CD14-positive monocyte (primary cell): ENCODE measurements around the gene JAM3. TPM values are rescaled to one million over a fixed set of nuclear protein-coding genes. Genes with fewer than 3 reads are reported as not detected.

Experiments
- DNase-seq, 3 donors: peaks; one replicate each; pipeline ENCODE4 v3.0.0-alpha.2; 2011 to 2022
- H2AFZ ChIP-seq: 2 replicates; pipeline ENCODE4 v1.6.0; 2012; ENCODE audit warnings: mild to moderate bottlenecking, low read depth, low read length, inconsistent platforms; ENCODE audit not compliant: insufficient read depth, poor library complexity, severe bottlenecking
- H3K27ac ChIP-seq, 2 donors: 1 replicate in 1 of 2; 2 replicates in 1 of 2; pipeline ENCODE4 v1.5.1; 2012 to 2013; ENCODE audit warnings: low read length in 2 of 2, control low read depth in 1 of 2, inconsistent platforms in 1 of 2, low read depth in 1 of 2, mild to moderate bottlenecking in 1 of 2
- H3K27me3 ChIP-seq, 2 donors: one replicate each; pipeline versions ENCODE4 v1.6.0 to v1.6.1; 2011 to 2013; ENCODE audit warnings: low read length in 2 of 2; ENCODE audit not compliant: control insufficient read depth in 2 of 2, insufficient read depth in 2 of 2
- H3K36me3 ChIP-seq, 2 donors: replicated peaks in 1 of 2; 1 replicate in 1 of 2; 2 replicates in 1 of 2; pipeline versions ENCODE4 v1.5.1 to v1.6.1; 2012 to 2013; ENCODE audit warnings: low read length in 2 of 2, control low read depth in 1 of 2, inconsistent platforms in 1 of 2, mild to moderate bottlenecking in 1 of 2; ENCODE audit not compliant: insufficient read depth in 2 of 2, control insufficient read depth in 1 of 2
- H3K4me1 ChIP-seq, 2 donors: 1 replicate in 1 of 2; 2 replicates in 1 of 2; pipeline versions ENCODE4 v1.5.1 to v1.6.1; 2012 to 2013; ENCODE audit warnings: low read length in 2 of 2, control low read depth in 1 of 2, inconsistent platforms in 1 of 2, mild to moderate bottlenecking in 1 of 2, moderate library complexity in 1 of 2; ENCODE audit not compliant: insufficient read depth in 2 of 2, control insufficient read depth in 1 of 2
- H3K4me2 ChIP-seq: replicated peaks from 2 replicates; pipeline ENCODE3; 2012; ENCODE audit warnings: low read length, moderate library complexity, mild to moderate bottlenecking; ENCODE audit not compliant: poor library complexity, severe bottlenecking; ENCODE audit errors: extremely low read depth
- H3K4me3 ChIP-seq, 3 experiments: fragments of 200-600 bp in 1 of 3; sonication (generic) in 1 of 3; replicated peaks in 1 of 3; 1 replicate in 2 of 3; 2 replicates in 1 of 3; pipeline ENCODE4 v1.5.1; 2011 to 2013; ENCODE audit warnings: low read length in 3 of 3, mild to moderate bottlenecking in 3 of 3, control low read depth in 2 of 3, low read depth in 2 of 3, inconsistent platforms in 1 of 3, moderate library complexity in 1 of 3
- H3K79me2 ChIP-seq: 2 replicates; pipeline ENCODE4 v1.6.0; 2012; ENCODE audit warnings: mild to moderate bottlenecking, control low read depth, inconsistent platforms, low read length, moderate library complexity; ENCODE audit not compliant: insufficient read depth
- H3K9ac ChIP-seq: 2 replicates; pipeline ENCODE4 v1.6.0; 2017; ENCODE audit warnings: low read length, mild to moderate bottlenecking; ENCODE audit not compliant: insufficient read depth, poor library complexity, severe bottlenecking
- H3K9me3 ChIP-seq, 2 donors: replicated peaks in 1 of 2; 1 replicate in 1 of 2; 2 replicates in 1 of 2; pipeline versions ENCODE4 v1.5.1 to v1.6.1; 2012 to 2013; ENCODE audit warnings: low read length in 2 of 2, control low read depth in 1 of 2; ENCODE audit not compliant: control insufficient read depth in 1 of 2, insufficient read depth in 1 of 2
- H4K20me1 ChIP-seq: 2 replicates; pipeline ENCODE4 v1.6.0; 2012; ENCODE audit warnings: mild to moderate bottlenecking, low read length, control low read depth, moderate library complexity; ENCODE audit not compliant: insufficient read depth
- H3K27ac Mint-ChIP-seq, 7 donors: one replicate each; pipeline ENCODE4 v1.8.0; 2020; ENCODE audit warnings: mild to moderate bottlenecking in 7 of 7, mixed read lengths in 7 of 7, moderate library complexity in 6 of 7, inconsistent platforms in 2 of 7
- H3K27me3 Mint-ChIP-seq, 3 donors: one replicate each; pipeline ENCODE4 v1.8.0; 2021 to 2022; ENCODE audit warnings: low read depth in 3 of 3, mild to moderate bottlenecking in 3 of 3, mixed read lengths in 3 of 3, moderate library complexity in 3 of 3, inconsistent platforms in 1 of 3
- H3K36me3 Mint-ChIP-seq, 2 donors: one replicate each; pipeline ENCODE4 v1.8.0; 2020; ENCODE audit warnings: mixed read lengths in 2 of 2, inconsistent platforms in 1 of 2, mild to moderate bottlenecking in 1 of 2
- H3K4me1 Mint-ChIP-seq: one replicate; pipeline ENCODE4 v1.8.0; 2020; ENCODE audit warnings: mild to moderate bottlenecking, mixed read lengths
- H3K4me3 Mint-ChIP-seq, 2 donors: one replicate each; pipeline ENCODE4 v1.8.0; 2020; ENCODE audit warnings: mild to moderate bottlenecking in 2 of 2, mixed read lengths in 2 of 2, moderate library complexity in 1 of 2
- H3K9me3 Mint-ChIP-seq, 7 donors: one replicate each; pipeline ENCODE4 v1.8.0; 2020 to 2022; ENCODE audit warnings: mixed read lengths in 7 of 7, mild to moderate bottlenecking in 6 of 7, moderate library complexity in 6 of 7, inconsistent platforms in 2 of 7
- CTCF ChIP-seq: fragments of 200-600 bp; IDR thresholded peaks from one replicate; pipeline ENCODE4 v1.8.0; 2022; ENCODE audit warnings: antibody characterized with exemption, mild to moderate bottlenecking
- WGBS: methylation state at CpG from one replicate; pipeline ENCODE4 v1.1.5; 2013; ENCODE audit warnings: missing lambda C conversion rate; ENCODE audit not compliant: insufficient coverage; 5-methylcytosine and 5-hydroxymethylcytosine counted together
- intact Hi-C, 2 donors: fragments of 100-400 bp; cut with micrococcal nuclease; formaldehyde crosslinking; loops; one replicate each; pipeline versions ENCODE4 v1.15.0 to v1.15.1; 2023
- polyA plus RNA-seq, 3 donors: library from polyadenylated mRNA; depleted of rRNA in 1 of 3; unstranded in 2 of 3; stranded (reverse) in 1 of 3; fragments of 300-500 nt in 2 of 3; fragments of >200 nt in 1 of 3; fragmentation: Illumina TruSeq in 2 of 3; gene quantifications; 1 replicate in 2 of 3; 2 replicates in 1 of 3; pipeline ENCODE4 v1.2.3, GENCODE V29; 2012 to 2021

JAM3 gene
- polyA plus RNA-seq, 3 donors = 0.03 to 0.25 (median 0.12) TPM

DNA sequence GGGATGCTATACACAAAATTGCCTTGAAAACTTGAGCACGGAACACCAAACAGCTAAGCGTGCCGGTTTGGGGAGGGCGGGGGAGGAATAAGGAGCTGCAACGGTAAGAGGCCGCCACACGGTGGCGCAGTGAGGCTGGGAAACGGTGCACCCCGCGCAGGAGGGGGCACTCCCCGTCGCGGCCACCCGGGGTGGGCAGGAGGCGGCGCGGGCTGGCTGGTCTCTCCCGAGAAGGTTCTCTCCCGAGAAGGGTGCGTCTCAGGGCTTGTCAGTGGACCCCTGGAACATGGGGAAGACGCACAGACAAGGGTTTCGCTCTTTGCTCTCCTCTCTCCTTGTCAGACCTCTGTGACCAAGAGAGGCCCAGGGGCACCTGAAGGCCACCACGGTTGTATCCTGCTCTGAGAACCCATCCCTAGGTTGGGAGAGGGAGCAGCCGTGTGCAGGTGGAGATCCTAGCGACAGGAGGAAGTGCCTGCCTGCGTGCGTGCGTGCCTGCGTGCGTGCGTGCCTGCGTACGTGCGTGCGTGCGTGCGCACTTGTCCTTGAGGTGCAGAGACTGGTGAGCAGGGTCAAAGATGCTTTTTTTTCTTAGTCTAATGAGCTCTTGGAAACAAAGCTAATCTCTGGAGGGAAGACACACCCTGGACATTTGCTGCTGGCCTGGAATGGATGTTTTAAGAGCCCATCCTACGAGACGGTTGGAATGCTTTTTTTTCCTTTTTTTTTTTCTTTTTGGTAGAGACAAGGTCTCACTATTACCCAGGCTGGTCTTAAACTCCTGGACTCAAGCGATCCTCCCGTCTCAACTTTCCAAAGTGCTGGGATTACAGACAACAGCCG is 18.1 kb upstream of the JAM3 start:
- Histone ChIP-seq H3K9me3 (no peaks in the 10 kb centered on the region), H3K27me3 (peaks cover 0 to 2% of the 10 kb centered on the region in 2 donors), H3K4me3 (no peak overlapping the region), H3K4me1 (peaks cover 4% of the 10 kb centered on the region in 2 donors), H3K4me2 (no peak overlapping the region), H3K9ac (no peak overlapping the region), H2AFZ (no peak overlapping the region), H3K27ac (no peak overlapping the region), H3K79me2 (no peaks in the 10 kb centered on the region), H3K36me3 (no peaks in the 10 kb centered on the region), H4K20me1 (no peaks in the 10 kb centered on the region)
- Mint-ChIP-seq H3K36me3 (no peaks in the 10 kb centered on the region), H3K27ac (peak overlapping the region in 2 of 7 donors; percentile 23 to 35), H3K4me3 (peak overlapping the region in 1 of 2 donors; percentile 59), H3K27me3 (peaks cover 3 to 7% (median 7%) of the 10 kb centered on the region in 3 donors), H3K9me3 (peaks cover 0 to 2% (median 0%) of the 10 kb centered on the region in 7 donors), H3K4me1 (peaks cover 2% of the 10 kb centered on the region)
- DNase-seq = peak in 2 of 3 donors; percentile 9 to 28
- 32% methylated on average over 39 of the region's 43 CpGs for WGBS
- intact Hi-C loops = no loop called here
- TF ChIP-seq CTCF = peak; percentile 81

DNA sequence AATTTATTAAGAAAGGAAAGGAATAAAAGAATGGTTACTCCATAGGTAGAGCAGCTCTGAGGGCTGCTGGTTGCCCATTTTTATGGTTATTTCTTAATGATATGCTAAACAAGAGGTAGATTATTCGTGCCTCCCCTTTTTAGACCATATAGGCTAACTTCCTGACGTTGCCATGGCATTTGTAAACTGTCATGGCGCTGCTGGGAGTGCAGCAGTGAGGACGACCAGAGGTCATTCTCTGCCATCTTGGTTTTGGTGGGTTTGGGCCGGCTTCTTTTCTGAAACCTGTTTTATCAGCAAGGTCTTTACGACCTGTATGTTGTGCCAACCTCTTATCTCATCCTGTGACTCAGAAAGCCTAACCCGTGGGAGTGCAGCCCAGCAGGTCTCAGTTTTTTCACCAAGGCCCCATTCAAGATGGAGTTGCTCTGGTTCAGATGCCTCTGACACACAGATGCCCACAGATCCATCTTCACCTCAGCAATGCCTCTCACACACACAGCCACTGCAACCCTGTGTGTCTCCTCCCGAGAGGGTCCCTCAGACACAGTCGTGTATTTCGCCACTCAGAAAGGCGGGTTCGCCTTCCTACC is 16.4 kb upstream of the JAM3 start:
- no peak overlapping the region for H3K4me2 ChIP-seq
- no peaks in the 10 kb centered on the region for H3K36me3 ChIP-seq
- TF ChIP-seq CTCF = no peak
- H3K79me2 ChIP-seq = no peaks in the 10 kb centered on the region
- H3K9ac ChIP-seq = no peak overlapping the region
- Mint-ChIP-seq H3K4me1 (peaks cover 2% of the 10 kb centered on the region), H3K36me3 (no peaks in the 10 kb centered on the region), H3K27me3 (peaks cover 3 to 8% (median 7%) of the 10 kb centered on the region in 3 donors), H3K27ac (peak overlapping the region in 1 of 7 donors; percentile 41), H3K9me3 (peaks cover 0 to 2% (median 0%) of the 10 kb centered on the region in 7 donors), H3K4me3 (no peak overlapping the region)
- no peaks in the 10 kb centered on the region for H3K9me3 ChIP-seq
- 87% methylated on average over 7 of the region's 12 CpGs for WGBS
- no peak overlapping the region for H3K4me3 ChIP-seq
- intact Hi-C loops = no loop called here
- DNase-seq = no peak
- peaks cover 4% of the 10 kb centered on the region in 2 donors for H3K4me1 ChIP-seq
- H4K20me1 ChIP-seq = no peaks in the 10 kb centered on the region
- no peak overlapping the region for H3K27ac ChIP-seq
- peaks cover 0 to 2% of the 10 kb centered on the region in 2 donors for H3K27me3 ChIP-seq
- H2AFZ ChIP-seq = no peak overlapping the region
